ENCODE results near the gene LRRC28.

DNA sequence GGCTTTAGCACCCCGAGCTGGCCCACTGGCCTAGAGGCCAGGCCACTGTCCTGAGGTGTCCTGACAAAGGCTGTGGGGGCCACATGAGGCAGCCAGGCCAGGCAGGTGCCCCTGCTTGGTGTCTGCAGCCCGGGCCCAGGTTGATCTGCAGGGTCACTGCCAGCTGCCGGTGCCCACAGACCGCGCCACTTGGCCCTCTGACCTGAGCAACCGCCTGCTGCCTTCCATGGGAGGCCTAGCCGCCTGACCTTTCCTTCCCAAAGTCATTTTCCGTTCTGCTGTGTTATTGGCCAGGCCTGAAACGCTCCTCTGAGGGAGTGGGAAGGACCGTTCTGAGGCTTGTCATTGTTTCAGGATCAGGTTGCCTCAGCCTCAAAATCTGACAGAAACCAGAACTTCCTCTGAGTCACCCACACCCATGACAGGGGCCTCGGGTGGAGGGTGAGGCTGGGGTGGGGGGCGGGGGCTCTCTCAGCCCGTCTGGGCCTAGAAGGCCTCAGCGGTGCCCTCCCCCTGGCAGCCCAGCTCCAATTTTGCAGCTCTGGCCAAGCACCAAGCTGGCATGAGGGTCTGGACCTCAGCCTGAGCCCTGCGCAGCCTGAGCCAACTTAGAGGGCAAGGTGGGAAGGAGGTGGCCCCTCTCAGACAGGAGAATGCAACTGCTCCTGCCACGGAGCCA lies 173.8 kb downstream of the LRRC28 start:
- TF ChIP-seq POLR2A (IDR thresholded peaks at IDR 0.05) = no peak
- TF ChIP-seq, protein P1, sequence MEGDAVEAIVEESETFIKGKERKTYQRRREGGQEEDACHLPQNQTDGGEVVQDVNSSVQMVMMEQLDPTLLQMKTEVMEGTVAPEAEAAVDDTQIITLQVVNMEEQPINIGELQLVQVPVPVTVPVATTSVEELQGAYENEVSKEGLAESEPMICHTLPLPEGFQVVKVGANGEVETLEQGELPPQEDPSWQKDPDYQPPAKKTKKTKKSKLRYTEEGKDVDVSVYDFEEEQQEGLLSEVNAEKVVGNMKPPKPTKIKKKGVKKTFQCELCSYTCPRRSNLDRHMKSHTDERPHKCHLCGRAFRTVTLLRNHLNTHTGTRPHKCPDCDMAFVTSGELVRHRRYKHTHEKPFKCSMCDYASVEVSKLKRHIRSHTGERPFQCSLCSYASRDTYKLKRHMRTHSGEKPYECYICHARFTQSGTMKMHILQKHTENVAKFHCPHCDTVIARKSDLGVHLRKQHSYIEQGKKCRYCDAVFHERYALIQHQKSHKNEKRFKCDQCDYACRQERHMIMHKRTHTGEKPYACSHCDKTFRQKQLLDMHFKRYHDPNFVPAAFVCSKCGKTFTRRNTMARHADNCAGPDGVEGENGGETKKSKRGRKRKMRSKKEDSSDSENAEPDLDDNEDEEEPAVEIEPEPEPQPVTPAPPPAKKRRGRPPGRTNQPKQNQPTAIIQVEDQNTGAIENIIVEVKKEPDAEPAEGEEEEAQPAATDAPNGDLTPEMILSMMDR (IDR thresholded peaks at IDR 0.05) = no peak

Data from lower leg skin (tissue), 3 donors.